ENCODE results near the gene EZH2.

EZH2 gene

DNA sequence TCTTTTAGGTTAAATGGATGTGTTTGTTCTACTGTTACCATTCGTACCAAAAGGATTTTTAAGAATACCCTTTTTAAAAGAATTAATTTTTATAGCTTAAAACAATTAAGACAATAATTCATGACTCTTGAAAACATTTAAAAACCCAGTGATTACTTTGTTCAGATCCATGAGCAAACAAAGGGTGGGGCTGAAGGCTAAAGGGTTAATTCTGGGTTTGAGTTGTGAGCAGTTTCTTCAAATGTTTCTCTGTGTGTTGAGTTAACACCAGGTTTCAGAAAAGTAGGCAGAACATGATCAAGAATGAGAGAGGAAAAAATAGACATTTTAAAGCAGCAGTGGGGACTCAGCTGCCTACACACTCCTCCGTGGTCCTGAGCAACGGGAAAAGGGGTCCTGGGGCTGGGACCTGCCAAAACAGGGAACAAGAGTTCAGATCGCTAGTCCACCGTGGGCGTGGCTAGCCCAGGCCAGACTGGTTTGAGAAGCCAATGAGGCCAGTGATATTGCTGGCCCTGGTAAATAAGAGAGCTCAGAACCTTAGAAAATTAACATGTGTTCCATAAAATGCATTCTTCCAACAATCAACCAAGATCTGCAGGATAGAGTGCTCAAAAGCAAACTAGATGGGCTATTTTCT, 14.9 kb upstream of the EZH2 start:
- FAIRE-seq: no peak

DNA sequence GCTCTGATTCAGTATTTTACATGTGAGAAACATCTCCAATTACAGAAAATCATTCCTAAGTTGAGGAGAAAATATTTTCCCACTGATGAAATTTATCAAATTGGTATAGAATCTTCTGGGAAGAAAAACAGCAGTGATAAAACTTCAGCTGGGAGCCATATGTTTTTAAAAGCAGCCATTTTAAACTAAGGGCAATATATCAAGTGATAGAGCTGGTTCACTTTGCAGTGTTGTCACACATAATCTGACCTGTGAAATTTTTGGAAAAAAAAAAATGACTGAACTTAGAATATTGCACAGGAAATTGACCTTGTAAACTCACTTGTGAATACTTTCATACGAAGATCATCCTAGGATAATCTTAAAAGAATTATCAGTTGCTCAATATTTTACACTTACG, 10.5 kb upstream of the EZH2 start:
- no peak for FAIRE-seq

DNA sequence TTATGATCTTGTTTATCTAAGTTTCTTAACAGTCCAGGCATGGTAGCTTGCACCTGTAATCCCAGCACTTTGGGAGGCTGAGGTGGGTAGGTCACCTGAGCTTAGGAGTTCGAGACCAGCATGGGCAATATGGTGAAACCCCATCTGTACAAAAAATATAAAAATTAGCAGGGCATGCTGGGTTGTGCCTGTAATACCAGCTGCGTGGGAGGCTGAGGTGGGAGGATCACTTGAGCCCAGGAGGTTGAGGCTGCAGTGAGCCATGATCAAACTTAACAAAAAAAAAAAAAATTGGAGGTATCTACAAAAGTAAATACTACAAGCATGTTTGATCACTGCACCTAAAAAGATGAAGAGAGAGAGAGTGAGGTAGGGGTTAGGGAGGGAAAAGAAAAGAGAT, 9.0 kb upstream of the EZH2 start:
- no peak for FAIRE-seq

DNA sequence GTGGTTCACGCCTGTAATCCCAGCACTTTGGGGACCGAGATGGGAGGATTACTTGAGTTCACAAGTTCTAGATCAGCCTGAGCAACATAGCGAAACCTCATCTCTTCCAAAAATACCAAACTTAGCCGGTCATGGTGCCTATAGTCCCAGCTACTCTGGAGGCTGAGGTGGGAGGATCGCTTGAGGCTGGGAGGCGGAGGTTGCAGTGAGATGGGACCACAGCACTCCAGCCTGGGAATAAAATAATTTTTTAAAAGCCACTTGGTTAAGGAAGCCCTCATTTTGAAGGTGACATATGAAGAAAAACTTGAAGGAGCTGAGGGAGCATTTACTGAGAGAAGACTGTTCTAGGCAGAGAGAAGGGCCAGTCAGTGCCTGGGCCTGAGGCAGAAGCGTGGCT, 4.2 kb upstream of the EZH2 start:
- no peak for FAIRE-seq

DNA sequence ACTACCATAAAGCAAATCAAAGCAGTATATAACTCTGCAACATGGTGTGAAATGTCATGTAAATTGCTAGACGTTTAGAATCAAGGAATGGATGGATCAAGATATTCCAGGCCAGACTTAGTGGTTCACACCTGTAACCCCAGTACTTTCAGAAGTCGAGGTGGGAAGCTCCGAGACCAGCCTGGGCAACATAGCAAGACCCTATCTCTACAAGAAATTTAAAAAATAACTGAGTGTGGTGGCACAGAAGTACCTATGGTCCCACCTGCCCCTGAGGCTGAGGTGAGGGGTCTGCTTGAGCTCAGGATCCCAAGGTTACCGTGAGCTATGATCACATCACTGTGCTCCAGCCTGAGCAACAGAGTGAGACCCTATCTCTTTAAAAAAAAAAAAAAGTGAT, 2.8 kb upstream of the EZH2 start:
- FAIRE-seq: no peak

DNA sequence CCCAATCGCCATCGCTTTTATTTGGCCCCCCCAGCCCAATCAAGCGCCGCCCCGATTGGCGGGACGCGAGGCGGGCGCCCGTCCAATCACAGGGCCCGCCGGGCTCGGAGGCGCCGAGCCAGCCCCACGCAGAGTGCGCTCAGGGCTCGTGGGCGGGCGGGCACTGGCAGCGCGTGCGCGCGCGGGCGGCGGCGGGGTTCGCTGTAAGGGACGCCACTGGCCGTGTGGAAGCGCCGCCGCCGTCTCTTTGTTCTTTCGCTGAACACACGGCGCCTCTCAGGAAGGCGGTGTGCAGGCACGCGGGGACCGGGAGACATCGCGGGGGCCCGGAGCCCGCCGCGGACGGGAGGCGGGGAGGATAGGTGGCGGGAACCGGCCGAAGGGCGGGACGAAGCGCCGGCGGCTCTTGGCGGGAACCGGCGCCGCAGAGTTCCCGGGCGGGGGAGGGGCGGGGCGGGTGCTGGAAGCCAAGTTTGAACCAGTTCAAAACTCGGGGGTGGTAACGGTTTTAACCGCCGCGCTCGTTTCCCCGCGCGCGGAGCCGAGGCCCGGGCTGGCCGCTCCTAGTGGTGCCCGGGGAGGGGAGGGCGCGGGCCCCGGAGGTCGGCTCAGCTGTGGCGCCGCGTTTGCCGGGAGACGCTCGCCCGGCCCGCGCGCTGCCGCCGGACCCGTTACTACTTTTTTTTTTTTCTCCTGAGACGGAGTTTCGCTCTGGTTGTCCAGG, 370 bp upstream of the EZH2 start:
- no peak for FAIRE-seq

DNA sequence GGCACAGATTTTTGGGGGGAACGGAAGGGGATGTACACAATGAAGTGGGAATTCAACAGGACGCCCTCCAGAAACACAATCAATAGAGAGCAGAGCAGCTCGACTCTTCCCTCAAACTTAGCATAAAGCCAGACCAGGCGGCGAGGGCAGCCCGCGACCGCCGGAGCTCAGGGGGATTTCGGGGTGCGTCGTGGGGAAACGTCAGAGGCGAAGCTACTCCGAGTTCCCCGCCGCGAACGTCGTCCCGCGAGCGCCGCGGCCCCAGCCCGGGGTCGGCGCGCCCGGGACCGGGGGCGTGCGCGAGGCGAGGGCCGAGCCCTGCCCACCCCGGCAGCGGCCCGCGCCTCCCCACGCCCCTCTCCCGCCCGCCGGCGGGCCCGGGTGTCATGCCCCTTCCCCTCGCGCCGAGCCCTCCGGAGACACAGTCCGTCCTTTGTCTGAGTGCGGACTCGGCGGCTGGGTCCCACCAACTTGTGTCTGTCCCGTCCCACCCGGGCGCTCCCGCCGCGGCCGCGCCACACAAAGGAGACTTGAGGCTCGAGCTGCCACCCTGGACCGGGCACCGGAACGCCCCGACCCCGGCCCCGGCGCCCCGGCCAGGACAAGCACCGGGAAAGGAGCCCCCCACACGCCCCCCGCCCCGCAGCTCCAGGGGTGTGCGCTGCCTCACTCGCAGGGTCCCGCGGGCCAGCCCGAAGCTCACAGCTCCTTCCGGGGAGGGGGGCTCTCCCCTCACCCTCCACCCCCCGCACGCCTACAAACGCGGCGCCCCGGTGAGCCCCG, 634 bp downstream of the EZH2 start:
- no peak for FAIRE-seq

DNA sequence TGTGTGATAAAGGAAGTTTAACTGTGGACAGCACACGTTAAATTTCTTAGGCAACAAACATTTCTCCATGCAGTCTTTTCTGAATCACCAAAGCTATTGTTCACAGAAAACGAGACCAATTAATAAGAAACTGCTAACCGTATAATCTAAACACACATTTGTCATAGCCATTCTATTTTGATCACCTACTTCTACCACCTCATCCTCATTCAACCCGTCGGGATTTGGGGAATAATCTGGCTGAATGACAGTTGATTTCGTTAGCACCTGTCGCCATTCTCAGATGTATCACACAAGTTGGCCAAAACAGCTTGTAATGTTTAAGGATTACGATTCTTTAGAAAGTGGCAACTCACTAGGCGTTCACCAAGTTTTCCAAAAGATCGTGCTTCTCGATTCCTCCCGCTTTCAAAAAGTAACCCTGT, 1.2 kb downstream of the EZH2 start:
- peak; percentile 6 for FAIRE-seq

DNA sequence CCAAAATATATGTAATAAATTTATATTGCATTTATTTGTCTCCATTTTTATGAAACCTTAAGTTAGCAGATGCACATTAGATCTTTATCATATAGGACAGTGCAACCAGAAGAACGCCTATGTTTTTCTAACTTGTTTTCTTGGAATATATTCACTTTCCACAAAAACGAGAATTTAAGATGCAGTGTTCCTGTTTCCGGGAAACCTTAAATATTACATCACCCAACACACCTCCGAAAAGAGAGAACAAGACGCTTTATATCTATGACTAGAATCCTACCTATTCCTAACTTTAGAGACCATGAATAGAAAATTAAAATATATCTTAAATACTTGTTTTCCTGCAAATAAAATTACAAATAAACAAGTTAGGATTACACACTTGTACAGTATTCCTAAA, 1.9 kb downstream of the EZH2 start:
- no peak for FAIRE-seq

DNA sequence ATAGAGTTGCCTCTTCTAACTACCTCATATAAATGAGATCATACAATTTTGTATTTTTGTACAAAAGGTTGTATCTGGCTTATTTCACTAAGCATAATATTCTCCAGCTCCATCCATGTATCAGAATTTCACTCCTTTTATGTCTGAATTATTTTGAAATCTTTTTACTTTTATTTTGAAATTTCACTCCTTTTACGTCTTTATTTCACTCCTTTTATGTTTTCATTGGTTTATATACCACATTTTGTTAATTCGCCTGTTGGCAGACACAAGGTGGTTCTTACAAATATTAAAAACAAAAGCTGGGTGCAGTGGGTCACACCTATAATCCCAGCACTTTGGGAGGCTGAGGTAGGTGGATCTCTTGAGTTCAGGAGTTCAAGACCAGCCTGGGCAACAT, 5.8 kb downstream of the EZH2 start:
- FAIRE-seq: no peak

DNA sequence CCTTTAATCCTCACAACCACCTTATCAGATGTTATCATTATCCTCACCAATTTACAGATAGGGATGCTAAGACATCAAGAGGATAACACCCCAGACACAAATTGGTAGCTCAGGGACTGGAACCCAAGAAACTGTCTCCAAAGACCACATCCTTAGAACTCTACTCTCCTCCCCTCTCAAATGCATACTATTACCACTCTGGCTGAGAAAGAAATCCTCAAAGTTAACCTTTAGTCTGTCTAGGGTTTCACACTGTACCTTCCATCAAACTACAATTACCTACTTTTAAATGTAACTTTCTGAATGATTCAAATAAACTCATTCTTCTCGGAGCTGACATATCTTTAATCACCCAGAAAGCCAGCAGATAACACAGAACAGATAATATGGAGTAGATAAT, 6.6 kb downstream of the EZH2 start:
- no peak for FAIRE-seq

DNA sequence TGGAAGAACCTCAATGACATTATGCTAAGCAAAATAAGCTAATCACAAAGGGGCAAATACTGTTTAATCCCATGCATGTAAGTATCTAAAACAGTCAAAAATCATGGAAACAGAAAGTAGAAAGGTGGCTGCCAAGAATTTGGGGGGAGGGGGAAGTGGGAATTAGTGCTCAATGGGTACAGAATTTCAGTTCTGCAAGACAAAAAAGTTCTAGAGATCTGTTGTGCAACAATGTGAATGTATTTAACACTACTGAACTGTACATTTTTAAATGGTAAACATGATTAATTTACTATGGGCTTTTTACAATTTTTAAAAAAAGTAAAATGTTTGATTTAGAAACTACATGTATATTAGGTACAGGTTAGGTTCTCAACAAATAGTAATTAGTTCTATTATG, 11.9 kb downstream of the EZH2 start:
- no peak for FAIRE-seq

DNA sequence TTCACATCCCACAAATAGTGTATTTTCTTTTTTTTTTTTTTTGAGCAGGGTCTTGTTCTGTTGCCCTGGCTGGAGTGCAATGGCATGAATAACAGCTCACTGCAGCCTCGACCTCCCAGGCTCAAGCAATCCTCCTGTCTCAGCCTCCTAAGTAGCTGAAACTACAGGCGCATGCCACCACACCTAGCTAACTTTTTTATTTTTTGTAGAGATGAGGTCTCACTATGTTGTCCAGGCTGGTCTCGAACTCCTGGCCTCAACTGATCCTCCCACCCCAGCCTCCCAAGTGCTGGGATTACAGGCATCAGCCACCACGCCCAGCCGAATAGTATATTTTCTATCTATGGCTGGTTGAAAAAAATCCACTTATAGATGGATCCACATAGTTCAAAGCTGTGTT, 12.5 kb downstream of the EZH2 start:
- no peak for FAIRE-seq

DNA sequence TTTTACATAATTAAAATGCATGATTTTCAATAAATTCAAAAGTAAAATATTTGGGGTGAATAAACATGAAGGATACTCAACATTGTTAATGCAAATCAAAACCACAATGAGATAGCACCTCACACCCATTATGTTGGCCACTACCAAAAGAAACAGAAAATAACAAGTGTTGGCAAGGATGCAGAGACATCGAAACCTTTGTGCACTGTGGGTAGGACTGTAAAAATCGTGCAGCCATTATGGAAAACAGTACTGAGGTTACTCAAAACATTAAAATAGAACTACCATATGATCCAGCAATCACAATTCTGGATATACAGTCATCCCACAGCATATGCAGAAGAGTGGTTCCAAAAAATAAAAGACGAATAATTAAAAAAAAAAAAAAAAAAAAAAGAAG, 13.1 kb downstream of the EZH2 start:
- FAIRE-seq: no peak

DNA sequence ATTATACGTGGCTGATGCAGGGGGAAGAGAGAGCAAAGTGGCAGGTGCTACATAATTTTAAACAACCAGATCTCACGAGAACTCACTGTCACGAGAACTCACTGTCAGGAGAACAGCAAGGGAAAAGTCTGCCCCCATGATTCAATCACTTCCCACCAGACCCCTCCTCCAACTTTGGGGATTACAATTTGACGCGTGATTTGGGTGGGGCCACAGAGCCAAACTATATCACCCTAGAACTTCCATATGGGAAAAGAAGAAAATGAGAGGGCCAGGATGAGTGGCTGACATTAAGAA, 15.8 kb downstream of the EZH2 start:
- FAIRE-seq: no peak

DNA sequence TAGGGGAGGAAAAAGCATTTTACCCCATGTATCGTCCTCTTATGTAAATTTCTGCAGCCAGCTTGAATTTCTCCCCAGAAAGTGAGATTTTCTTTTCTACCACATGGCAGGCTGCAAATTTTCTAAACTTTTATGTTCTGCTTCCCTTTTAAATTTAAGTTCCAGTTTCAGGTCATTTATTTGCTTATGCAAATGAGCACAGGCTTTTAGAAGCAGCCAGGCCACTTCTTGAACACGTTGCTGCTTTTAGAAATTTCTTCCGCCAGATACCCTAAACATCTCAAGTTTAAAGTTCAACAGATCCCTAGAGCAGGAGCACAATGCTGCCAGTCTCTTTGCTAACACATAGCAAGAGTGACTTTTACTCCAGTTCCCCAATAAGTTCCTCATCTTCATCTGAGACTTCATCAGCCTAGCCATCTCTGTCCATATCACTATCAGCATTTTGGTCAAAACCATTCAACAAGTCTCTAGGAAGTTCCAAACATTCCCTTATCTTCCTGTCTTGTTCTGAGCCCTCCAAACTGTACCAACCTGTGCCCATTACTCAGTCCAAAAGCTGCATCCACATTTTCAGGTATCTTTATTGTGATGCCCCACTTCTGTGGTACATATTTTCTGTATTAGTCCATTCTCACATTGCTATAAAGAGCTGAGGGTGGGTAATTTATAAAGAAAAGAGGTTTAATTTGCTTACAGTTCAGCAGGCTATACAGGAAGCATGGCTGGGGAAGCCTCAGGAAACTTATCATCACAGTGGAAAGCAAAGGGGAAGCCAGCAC, 16.3 kb downstream of the EZH2 start:
- FAIRE-seq: no peak

DNA sequence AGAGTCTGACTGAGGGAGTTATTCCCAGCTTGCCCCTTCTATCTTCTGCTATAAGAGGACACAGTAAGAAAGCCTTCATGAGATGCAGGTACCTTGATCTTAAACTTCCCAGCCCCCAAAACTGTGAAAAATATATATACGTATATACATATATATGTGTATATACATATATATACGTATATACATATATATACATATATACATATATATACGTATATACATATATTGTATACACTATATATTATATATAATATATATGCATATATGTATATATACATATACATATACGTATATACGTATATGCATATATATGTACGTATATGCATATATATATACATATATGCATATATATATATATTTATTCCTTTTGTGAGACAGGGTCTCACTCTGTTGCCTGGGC, 17.7 kb downstream of the EZH2 start:
- peak; percentile 30 for FAIRE-seq

DNA sequence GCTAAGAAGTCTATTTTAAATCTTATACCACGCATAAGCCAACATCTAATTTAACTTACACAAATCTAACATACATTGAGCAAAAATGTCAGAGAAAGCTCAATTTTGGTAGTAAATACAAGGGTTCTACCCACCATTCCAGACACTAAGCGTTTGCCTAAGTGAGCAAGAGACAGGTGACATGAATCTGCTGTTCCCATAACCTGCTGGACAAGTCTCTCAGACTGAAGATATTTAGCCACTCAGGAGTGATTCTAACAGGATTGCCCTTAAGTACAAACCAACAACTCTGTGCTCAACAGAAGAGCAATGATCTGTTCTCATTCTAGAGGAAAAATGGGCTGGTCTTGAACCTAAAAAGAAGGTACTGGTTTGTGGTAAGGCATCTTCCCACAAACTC, 18.8 kb downstream of the EZH2 start:
- FAIRE-seq: no peak

DNA sequence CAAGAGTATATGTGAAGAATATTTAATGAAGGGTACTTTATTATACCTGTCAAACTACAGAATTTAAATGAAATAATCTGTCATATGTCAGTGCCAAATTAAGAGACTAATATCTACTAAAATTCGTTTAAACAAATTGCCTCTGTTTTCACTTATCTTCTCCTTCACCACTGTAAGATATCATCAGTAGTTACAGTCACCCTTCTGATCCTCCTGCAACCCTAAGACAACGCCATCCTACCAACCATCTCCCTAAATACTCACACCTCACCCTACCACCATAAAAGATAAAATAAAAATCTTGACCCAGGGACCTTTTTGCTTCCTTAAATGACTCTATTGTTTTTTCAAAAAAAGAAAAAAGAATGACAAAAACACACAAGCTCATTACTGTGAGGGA, 20.8 kb downstream of the EZH2 start:
- FAIRE-seq: no peak

DNA sequence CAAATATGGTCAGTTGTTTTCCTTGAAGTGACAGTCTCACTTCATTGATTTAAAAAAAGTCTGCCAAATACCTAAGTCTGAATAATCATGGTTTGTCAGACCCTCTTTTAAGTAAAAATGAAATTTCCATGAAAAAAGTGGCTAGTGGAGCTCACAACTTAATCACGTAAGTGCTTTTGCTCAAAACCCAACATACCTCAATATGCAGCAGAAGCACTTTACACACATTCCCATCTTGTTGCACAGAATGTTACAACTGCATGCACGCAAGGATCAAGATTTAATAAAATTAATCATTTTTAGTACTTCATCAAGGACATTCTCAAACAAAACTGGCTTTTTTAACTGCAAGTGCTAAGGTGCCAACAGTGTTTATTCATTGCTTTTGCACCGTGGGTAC, 21.6 kb downstream of the EZH2 start:
- FAIRE-seq: no peak

DNA sequence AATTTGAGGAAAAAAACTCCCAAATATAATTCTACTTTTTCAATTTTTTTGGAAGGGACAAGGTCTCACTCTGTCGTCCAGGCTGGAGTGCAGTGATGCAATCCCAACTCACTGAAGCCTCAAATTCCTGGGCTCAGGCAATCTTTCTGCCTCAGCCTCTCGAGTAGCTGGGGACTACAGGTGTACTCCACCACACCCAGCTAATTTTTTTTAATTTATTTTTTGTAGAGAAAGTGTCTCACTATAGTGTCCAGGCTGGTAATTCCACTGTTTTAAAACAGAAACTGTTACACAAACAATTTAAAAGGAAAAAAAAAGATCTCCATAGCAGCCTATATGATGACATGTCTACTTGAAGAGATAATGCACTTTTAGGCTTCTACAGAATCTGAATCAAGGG, 25.6 kb downstream of the EZH2 start:
- no peak for FAIRE-seq

DNA sequence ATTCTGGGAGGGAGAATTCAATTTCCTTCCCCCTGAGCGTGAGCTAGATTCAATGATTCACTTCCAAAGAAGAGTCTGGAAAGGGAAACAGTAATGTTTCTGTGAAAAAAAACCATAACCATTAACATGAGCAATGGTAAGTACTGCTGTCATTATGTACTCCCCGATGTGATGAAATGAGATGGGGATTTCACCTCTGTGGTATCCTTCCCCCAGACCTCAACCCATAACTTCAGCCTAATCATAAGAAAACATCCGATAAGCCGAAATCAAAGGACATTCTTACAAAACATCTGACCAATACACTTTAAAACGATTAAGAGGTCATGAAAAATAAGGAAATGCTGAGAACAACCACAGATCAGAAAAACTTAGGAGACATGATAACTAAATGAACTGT, 27.2 kb downstream of the EZH2 start:
- no peak for FAIRE-seq

DNA sequence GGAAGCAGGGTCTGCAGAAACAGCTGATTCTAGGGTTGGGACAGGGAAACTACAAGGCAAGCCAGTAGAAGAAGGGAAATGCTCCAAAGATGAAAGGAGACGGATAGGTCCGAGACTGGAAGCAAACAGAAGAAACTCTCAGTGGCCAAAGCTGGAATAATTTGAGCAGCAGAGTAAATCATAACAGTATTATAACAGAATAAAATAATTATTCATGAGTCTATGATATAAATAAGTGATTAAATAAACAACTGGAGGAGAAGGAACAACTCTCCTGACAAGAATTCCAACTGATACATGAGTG, 27.6 kb downstream of the EZH2 start:
- FAIRE-seq: no peak

DNA sequence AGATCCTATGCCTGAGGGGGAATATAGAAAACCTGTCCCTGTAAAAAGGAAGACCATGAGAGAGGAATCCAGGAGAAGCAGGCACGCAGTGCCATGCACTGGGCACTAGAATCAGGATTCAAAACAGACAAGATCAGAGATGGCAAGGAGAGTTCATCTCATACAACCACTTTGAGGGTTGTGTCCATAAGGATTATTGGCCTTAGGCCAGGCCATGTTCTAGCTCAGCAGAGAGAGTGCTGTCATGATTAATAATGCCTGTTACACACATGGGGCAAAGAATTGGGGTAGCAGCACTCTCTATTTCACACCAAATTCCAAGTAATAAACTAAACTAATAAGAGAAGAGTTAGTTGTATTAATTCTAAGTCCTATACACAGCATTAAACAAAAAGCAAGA, 29.1 kb downstream of the EZH2 start:
- FAIRE-seq: no peak

Measured in G401.6 (cell line).